GM19324 (cell line): Measurements from ENCODE around the gene DIAPH2.

Experiments
- ATAC-seq: cut with Tn5 transposase; IDR thresholded peaks from one replicate; pipeline ENCODE4 v1.9.1; 2021; ENCODE audit warnings: mild to moderate bottlenecking, moderate library complexity; ENCODE audit not compliant: unreplicated experiment, low FRiP score

Gene DIAPH2

DNA sequence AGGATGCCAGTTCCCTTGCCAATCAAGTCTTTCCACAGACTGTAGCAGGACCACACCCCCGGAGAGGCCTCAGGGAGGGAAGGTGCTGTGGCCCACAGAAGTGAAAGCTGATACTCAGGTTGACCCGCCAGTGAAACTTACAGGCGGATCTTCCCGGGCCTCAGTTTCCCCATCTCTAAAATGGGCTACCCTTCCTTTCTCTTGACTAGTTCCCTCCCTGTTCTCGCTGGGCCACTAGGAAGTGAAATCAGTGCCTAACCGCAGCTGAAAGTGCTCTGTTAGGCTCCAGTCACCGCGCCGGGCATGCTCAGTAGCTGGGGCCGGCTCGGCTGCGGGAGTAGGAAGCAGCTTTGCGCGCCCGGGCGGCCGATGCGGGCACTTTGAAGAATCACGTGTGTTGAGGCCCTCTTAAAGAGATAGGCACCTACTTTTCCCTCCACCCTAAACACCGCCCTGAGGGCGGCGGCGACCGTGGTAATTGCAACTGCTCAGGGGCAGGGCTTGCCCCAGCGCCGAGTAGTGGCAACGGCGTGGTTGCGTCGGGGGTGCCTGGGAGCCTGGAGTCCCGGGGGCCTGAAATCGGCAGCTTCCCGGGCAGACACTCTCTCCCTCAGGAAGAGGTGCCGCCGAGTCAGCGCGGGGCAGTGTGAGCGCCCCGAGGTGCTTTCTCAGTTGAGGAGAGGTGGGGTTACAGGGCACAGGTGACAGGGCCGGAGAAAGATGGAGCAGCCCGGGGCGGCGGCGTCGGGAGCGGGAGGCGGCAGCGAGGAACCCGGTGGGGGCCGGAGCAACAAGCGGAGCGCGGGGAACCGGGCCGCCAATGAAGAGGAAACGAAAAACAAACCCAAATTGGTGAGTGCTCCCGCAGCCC is at the start of gene DIAPH2:
Gene DIAPH2, plus strand, starts transcription at position 504 of the 871 bp plus-strand sequence.
- peak; percentile 86 for ATAC-seq

- no peak for ATAC-seq
These were observed 34.6 kb upstream of the DIAPH2 start for GRCh38 chrX:96650023-96650422.

DNA sequence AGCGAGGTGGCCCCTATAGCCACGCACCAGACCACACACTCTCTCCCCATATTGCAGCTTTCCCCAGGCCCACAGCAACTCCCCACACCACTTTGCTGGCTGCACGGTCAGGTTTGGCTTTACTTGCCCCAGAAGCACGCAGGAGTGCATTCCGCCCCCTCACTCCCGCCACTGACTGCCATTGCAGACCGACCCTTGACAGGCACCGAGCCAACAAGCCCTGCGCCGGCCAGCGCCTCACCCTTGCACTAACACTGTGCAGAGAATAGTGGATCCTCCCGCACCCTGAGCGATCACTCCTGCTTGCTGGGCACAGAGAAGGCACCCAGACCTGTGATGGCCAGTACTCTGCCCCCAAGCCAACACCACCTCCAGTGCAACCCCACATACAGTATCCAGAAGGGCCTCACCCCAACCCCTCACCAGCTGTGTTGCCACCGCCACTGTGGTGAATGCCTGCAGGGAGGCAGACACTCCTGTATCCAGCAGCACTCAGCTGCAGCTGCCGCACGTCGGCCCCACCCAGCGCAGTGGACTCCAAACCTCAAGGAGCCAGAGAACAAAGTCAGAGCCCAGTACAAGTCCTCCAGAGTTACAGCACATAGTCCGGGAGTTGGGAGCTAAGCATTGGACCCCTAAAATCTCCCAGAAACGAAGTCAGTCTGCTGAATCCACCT is 28.6 kb upstream of the DIAPH2 start:
- ATAC-seq = no peak

- ATAC-seq = no peak
These were observed 2.1 kb upstream of the DIAPH2 start for GRCh38 chrX:96682516-96682915.

DNA sequence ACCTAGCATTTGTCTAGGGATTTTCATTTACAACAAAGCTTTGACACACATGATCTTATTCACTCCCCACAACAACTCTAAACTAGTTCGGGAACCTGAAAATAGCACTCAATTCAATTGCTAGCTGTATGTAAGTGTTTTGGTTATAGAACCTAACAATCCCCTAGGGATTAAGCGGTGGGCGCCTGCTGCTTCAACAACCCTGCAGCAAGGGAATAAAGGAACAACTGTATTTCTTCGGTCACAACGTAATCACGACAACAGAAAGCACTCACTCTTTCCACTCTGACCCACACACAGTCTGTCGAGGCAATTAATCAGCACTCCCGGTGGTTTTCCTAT is 674 bp upstream of the DIAPH2 start:
- no peak for ATAC-seq

DNA sequence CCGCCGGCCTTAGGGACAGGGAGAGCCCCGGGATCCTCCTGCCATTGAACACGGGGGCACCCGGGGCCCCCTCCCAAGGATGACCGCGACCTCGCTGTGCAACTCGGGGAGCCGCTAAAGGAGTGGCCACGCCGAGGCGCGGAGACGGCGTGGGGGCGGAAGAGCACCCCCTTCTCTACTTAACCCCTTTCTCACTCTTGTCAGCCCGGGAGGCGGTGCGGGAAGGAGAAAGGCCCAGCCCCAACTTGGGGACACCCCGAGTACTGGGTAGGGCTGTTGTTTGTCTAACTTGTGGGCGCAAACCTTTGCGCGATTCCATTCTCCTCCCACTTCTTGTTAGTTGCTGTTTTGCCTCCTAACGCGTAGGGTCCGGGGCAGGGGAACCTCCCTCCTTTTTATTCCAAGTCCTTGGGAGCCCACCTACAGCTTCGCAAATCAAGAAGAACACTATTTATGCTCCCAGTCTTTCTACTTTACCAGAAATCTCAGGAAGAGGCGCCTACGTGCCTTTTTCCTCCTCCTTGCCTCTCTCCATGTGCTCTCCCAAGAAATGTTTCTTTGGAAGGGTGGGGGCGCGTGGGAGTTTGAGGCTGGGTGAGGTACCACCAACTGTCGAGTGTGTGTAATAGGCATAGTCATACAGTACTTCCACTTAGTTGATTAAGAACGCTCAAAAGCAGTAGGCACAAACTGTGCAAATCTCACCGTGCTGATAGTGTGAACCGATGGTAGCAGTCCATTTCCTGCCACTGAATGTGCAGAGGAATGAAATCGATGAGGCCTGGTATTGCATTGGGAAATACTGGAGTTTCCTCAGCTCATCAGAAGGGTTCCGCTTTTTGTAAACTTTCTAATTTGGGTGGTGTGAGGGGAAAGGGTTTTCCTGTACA is 813 bp downstream of the DIAPH2 start:
- peak; percentile 28 for ATAC-seq

- no peak for ATAC-seq
These were observed 3.1 kb downstream of the DIAPH2 start for GRCh38 chrX:96687776-96688175.

GRCh38 chrX:96688789-96689188 is 4.1 kb downstream of the DIAPH2 start:
- no peak for ATAC-seq

- no peak for ATAC-seq
These were observed 5.3 kb downstream of the DIAPH2 start for GRCh38 chrX:96689991-96690390.

GRCh38 chrX:96692454-96692853 is 7.8 kb downstream of the DIAPH2 start:
- no peak for ATAC-seq

DNA sequence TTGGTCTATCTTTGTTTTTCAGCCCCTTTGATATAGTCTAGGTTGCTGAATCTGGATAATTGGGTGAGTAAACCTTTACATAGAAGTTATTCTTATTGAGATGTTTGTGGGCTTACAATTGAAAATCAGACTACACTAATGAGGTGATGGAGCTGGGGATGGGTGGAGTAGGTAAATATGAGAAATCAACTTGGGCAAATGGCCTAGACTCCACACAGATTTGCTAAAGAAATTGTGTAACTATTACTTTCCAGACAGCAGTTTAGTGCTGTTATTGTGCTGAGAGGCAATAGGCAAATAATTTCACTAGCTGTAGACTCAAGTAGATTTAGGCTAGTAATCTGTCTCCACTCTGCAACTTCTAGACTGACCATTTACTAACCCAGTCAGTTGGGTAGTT is 8.2 kb downstream of the DIAPH2 start:
- ATAC-seq = no peak

DNA sequence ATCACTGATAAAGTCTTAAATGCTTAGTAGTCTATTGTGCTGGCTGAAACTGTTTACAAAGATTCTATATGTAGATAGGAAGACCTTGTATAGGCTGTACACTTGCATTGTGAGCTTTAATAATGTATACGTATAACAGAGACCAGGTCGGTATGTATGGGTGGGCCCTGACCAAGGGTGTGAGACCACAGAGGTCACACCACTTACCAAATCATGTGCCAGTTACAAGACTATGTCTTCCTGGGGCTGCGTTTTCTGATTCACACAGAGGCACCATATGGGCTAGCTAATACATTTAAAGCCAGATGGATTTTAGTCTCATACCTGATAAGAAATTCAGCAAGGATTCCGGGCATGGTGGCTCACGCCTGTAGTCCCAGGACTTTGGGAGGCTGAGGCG is 8.8 kb downstream of the DIAPH2 start:
- ATAC-seq = no peak

DNA sequence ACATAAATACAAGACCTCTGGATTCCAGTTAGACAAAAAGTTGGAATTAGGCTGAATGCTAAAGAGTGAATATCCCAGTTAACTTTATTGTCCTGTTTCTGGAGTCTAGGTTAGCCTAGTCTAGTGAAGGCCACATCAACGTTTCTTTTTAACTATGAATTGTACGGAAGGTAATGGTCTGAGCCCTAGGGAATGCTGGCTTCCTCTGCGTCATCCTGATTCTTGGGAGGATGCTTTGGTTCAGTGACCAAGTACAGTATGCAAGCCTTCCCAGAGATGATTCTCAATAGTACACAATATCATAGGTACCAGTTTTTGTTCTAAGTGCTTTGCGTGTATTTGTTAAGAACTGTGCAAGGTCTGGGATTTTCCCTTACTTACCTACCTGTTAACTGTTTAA is 11.8 kb downstream of the DIAPH2 start:
- ATAC-seq = no peak

GRCh38 chrX:96700625-96701024 is 16.0 kb downstream of the DIAPH2 start:
- ATAC-seq = no peak

- no peak for ATAC-seq
These were observed 18.7 kb downstream of the DIAPH2 start for GRCh38 chrX:96703379-96703778.

- ATAC-seq = no peak
These were observed 19.2 kb downstream of the DIAPH2 start for GRCh38 chrX:96703816-96704215.

DNA sequence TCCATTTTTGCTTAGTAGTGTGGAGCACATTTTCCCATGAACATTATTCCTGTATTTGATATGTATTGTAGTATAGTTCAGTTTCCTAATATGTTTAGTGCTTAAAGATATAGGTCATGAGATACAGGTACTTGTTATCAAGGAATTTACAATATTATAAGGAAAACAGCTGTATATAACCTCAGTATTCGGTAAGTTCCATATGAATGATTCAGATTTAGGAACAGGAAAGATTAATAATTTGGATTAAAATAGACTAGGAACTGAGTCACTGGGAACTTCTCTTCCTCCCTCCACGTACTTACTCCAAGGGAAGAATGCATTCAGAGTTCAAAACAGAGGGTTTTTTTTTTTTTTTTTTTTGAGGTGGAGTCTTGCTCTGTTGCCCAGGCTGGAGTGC is 20.0 kb downstream of the DIAPH2 start:
- ATAC-seq = no peak

DNA sequence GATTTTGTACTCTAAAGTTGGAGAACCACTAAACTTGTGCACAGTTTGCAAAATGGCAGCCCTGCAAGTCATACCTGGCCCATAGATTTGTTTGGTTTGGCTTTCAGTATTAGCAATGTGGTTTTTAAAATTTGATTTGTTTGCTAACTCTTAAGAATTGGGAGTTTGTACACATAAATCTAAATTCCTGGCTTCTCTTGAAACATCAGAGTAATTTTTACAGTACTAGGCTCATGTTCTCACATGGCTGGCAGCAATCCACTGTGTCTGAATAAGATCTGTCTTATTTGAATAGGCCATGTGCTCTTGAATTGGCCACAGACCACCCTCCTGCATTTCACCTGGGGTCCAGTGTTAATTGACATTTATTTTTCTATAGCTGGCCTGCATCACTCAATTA is 21.3 kb downstream of the DIAPH2 start:
- ATAC-seq = no peak

DNA sequence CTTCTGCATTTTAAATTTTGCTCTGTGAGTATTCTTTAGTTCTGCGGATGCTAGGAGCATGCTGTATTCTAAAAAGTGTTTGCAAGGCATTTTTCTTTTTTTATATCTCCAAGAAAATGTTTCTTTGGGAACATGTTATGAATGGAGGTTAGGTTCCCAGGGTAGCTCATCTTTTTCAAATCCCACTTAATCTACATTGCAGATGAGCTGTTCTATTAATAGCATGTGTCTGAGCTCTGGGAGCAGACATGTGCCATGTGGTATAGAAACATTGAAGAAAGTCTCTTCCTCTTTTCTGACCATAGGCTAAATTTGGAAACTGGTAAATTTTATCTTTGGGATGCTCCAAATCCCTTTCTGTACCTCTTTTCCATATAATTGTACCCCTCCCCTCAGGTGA is 23.2 kb downstream of the DIAPH2 start:
- ATAC-seq = no peak

GRCh38 chrX:96710031-96710430 is 25.4 kb downstream of the DIAPH2 start:
- ATAC-seq = no peak

GRCh38 chrX:96713303-96713702 is 28.7 kb downstream of the DIAPH2 start:
- no peak for ATAC-seq
